ENCODE data around the gene MAD1L1. TPM values are rescaled to one million over a fixed set of nuclear protein-coding genes. Genes with fewer than 3 reads are reported as not detected.

MAD1L1 gene
- total and polyA plus RNA-seq, 11 donors: 11.1 to 29.7 (median 20.9) TPM

DNA sequence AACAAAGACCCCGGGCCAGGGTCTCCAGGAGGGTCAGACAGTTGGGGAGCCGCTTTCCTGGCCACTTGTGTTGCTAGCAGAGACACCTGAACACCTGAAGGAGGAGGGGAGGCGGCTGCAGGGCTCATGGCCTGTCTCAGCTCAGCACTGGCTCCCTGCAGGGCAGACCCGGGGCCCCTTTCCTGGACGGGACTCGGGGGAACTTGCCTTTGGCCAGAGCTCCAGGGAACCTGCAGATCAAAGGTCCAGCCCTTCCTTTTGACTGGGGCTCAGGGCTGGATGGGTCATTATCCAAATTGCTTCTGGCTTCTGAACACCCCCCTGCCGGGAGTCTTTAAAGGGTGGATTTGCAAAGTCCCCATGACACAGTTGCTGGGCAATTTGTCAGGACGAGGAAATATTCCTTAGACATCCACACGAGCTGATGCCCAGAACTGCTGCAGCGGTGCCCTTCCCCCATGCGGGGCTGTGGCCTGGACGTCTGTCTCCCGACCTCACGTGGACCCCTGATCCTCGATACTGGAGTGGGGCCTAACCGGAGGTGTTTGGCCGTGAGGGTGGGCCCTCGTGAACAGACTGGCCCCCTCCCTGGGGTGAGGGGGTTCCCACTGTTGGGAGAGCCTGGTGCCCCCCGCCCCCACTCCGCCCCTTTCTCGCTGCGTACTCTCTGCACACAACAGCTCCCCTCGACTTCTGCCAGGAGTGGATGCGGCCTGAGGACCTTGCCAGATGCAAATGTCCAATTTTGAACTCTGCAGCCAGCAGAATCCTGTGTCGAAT, 368.4 kb downstream of the MAD1L1 start:
- intact Hi-C loops (cut with DNase I): no loop called here
- DNase-seq: no peak
- Histone ChIP-seq H3K27ac (no peak overlapping the region), H3K9me3 (no peaks in the 10 kb centered on the region), H3K36me3 (no peaks in the 10 kb centered on the region), H3K4me3 (no peak overlapping the region), H3K27me3 (no peaks in the 10 kb centered on the region), H3K4me1 (no peaks in the 10 kb centered on the region)
- no peak for ATAC-seq
- TF ChIP-seq, protein P1, sequence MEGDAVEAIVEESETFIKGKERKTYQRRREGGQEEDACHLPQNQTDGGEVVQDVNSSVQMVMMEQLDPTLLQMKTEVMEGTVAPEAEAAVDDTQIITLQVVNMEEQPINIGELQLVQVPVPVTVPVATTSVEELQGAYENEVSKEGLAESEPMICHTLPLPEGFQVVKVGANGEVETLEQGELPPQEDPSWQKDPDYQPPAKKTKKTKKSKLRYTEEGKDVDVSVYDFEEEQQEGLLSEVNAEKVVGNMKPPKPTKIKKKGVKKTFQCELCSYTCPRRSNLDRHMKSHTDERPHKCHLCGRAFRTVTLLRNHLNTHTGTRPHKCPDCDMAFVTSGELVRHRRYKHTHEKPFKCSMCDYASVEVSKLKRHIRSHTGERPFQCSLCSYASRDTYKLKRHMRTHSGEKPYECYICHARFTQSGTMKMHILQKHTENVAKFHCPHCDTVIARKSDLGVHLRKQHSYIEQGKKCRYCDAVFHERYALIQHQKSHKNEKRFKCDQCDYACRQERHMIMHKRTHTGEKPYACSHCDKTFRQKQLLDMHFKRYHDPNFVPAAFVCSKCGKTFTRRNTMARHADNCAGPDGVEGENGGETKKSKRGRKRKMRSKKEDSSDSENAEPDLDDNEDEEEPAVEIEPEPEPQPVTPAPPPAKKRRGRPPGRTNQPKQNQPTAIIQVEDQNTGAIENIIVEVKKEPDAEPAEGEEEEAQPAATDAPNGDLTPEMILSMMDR (IDR thresholded peaks at IDR 0.05): no peak
- TF ChIP-seq POLR2A (IDR thresholded peaks at IDR 0.05): no peak
- WGBS, 4 donors: 91 to 94% (median 92%) methylated on average over 21 to 25 of the region's 25 CpGs

DNA sequence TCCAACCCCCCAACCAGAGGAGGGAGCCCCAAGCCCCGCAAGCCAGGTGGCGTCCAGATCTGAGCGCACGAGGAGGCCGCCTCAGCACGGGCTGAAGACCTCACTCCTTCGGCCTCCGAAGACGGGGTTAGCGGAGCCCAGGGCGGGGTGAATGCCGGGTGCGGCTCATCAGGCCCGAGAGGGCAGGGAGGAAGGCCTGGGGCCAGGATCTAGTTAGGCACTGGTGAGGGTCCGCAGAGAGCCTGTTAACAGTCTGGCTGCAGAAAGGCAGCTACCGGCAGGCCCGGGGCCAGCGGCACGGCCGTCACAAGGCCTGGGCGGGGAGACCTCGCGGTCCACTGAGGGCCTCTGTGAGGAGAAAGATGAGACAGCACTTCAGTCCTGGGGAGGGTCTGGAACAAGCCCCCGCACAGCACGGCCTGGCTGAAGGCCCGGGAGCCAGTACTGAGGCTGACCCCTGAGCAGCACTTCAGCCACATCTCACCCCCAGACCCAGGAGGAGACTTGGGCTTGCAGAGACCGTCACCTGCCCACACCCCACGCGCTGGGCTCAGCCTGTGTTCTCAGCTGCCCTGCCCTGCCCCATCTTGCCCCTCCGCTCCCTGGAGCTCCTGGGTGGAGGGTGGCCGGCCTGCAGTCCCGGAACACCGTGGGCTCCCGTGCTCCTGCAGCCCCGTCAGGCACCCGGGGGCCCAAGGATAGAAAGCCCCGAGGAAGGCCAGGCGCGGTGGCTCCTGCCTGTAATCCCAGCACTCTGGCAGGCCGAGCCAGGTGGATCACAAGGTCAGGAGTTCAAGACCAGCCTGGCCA, 369.4 kb downstream of the MAD1L1 start:
- Histone ChIP-seq H3K4me3 (no peak overlapping the region), H3K4me1 (no peaks in the 10 kb centered on the region), H3K27me3 (no peaks in the 10 kb centered on the region), H3K36me3 (no peaks in the 10 kb centered on the region), H3K27ac (no peak overlapping the region), H3K9me3 (no peaks in the 10 kb centered on the region)
- DNase-seq: no peak
- WGBS, 4 donors: 91 to 96% (median 94%) methylated on average over 26 to 40 of the region's 40 CpGs
- ATAC-seq: no peak
- no peak for TF ChIP-seq POLR2A (IDR thresholded peaks at IDR 0.05)
- TF ChIP-seq, protein P1 (IDR thresholded peaks at IDR 0.05): no peak
- intact Hi-C loops (cut with DNase I): loop anchor here in 1 of 10 donors (2.0 kb wide), 1 partner anchor 32 kb away; no protein-coding TSS in a partner anchor

- no peaks in the 10 kb centered on the region for H3K9me3 ChIP-seq
- H3K4me3 ChIP-seq: no peak overlapping the region
- H3K27me3 ChIP-seq: no peaks in the 10 kb centered on the region
- H3K36me3 ChIP-seq: no peaks in the 10 kb centered on the region
- whole genome bisulfite sequencing, 4 donors: 81 to 85% (median 83%) methylated on average over 9 of the region's 9 CpGs
- DNase-seq (no peak), ATAC-seq (no peak)
- TF ChIP-seq POLR2A (IDR thresholded peaks at IDR 0.05): no peak
- TF ChIP-seq, protein P1 (IDR thresholded peaks at IDR 0.05): no peak
- no peaks in the 10 kb centered on the region for H3K4me1 ChIP-seq
- no peak overlapping the region for H3K27ac ChIP-seq
- intact Hi-C loops (cut with DNase I): loop anchor here in 1 of 10 donors (2.0 kb wide), 1 partner anchor 32 kb away; no protein-coding TSS in a partner anchor
These were observed 370.2 kb downstream of the MAD1L1 start for GRCh38 chr7:1862560-1862959.
